Breast epithelium (tissue), 3 donors: Measurements from ENCODE around the gene GNAI3.

Experiments
- CTCF ChIP-seq, 3 donors: fragments of 450-650 bp; IDR thresholded peaks; one replicate each; pipeline ENCODE4 v1.5.1; 2016 to 2017; ENCODE audit warnings: antibody characterized with exemption in 3 of 3, mild to moderate bottlenecking in 3 of 3, moderate library complexity in 3 of 3
- POLR2A ChIP-seq: fragments of 450-650 bp; IDR thresholded peaks from one replicate; pipeline ENCODE4 v1.6.1; 2016; ENCODE audit warnings: antibody characterized with exemption, mild to moderate bottlenecking, moderate library complexity
- POLR2AphosphoS5 ChIP-seq, 3 donors: sonication (generic); formaldehyde crosslinking; IDR thresholded peaks; one replicate each; pipeline ENCODE4 v1.6.1; 2017; ENCODE audit warnings: antibody characterized with exemption in 3 of 3

DNA sequence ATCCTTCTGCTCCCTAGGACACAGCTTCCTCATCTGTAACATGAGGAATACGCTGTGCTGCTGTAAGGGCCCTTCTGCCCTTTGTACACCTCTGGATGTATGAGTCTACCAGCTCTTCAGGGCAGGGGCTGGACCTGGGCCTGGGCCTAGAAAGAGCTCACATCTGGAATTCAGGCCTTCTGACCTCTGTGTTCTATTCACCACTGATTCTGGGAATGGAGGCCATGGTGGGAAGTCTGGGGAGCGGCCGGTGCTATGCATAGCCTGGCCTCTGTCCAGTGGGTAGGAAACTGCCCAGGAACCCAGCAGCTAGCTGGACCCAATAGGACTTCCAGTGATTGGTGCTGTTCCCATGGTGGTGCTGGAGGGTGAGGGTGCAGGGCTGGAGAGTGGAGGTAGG lies 19.7 kb upstream of the GNAI3 start:
- TF ChIP-seq CTCF (IDR thresholded peaks at IDR 0.05) (no peak), POLR2A (no peak), POLR2AphosphoS5 (IDR thresholded peaks at IDR 0.05) (no peak)
